ENCODE data around the gene PPIH. TPM values are rescaled to one million over a fixed set of nuclear protein-coding genes. Genes with fewer than 3 reads are reported as not detected.

The PPIH gene
- total and polyA plus RNA-seq, 2 of the 13 experiments (the other 11 are each of a cell fraction or from before 2014, with no cell fraction given) = 29.9 to 72.6 TPM

DNA sequence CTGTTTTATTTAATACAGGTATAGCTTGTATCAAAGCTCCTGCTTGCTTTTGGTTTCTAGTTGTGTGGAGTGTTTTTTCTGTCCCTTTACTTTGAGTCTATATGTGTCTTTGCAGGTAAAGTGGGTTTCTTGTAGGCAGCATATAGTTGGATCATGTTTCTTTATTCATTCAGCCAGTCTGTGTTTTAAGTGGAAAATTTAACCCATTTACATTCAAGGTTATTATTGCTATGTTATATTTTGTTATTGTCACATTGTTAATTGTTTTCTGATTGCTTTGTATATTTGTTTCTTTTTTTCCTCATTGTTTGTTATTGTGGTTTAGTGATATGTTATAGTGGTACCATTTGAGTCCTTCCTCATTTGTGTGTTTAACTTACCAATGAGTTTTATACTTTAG, 55.1 kb downstream of the PPIH start:
- no peak for FAIRE-seq
- in situ Hi-C loops (cut with HindIII; ENCODE audit: extremely low pct_ligation_motif_present, low pct_unique_long_range_greater_than_20kb) = no loop called here
- no peak for TF ChIP-seq ZFP82 (CRISPR knock-in tag; IDR thresholded peaks at IDR 0.05; ENCODE audit: borderline replicate concordance)
- no peak for TF ChIP-seq POGZ (CRISPR knock-in tag; IDR thresholded peaks at IDR 0.05)
- no peak for TF ChIP-seq PHF20 (CRISPR knock-in tag; IDR thresholded peaks at IDR 0.05)
- TF ChIP-seq ZNF180 (CRISPR knock-in tag; IDR thresholded peaks at IDR 0.05; ENCODE audit: borderline replicate concordance, low read depth) = no peak
- TF ChIP-seq, protein P1, sequence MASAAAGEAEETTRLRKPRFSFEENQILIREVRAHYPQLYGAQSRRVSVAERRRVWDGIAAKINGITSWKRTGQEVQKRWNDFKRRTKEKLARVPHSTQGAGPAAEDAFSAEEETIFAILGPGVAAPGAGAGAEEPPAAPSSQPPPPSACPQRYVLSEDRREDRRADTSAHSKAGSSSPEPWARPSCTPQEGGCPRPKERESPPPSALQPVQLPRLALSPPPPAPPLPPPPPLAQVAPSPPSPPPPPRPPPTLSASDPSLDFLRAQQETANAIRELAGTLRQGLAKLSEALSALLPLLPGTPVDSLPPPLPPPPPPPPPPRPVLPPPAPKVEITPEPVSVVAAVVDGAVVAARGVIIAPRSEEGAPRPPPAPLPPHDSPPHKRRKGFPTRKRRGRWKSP (CRISPR knock-in tag; IDR thresholded peaks at IDR 0.05) = no peak
- TF ChIP-seq, protein P2, sequence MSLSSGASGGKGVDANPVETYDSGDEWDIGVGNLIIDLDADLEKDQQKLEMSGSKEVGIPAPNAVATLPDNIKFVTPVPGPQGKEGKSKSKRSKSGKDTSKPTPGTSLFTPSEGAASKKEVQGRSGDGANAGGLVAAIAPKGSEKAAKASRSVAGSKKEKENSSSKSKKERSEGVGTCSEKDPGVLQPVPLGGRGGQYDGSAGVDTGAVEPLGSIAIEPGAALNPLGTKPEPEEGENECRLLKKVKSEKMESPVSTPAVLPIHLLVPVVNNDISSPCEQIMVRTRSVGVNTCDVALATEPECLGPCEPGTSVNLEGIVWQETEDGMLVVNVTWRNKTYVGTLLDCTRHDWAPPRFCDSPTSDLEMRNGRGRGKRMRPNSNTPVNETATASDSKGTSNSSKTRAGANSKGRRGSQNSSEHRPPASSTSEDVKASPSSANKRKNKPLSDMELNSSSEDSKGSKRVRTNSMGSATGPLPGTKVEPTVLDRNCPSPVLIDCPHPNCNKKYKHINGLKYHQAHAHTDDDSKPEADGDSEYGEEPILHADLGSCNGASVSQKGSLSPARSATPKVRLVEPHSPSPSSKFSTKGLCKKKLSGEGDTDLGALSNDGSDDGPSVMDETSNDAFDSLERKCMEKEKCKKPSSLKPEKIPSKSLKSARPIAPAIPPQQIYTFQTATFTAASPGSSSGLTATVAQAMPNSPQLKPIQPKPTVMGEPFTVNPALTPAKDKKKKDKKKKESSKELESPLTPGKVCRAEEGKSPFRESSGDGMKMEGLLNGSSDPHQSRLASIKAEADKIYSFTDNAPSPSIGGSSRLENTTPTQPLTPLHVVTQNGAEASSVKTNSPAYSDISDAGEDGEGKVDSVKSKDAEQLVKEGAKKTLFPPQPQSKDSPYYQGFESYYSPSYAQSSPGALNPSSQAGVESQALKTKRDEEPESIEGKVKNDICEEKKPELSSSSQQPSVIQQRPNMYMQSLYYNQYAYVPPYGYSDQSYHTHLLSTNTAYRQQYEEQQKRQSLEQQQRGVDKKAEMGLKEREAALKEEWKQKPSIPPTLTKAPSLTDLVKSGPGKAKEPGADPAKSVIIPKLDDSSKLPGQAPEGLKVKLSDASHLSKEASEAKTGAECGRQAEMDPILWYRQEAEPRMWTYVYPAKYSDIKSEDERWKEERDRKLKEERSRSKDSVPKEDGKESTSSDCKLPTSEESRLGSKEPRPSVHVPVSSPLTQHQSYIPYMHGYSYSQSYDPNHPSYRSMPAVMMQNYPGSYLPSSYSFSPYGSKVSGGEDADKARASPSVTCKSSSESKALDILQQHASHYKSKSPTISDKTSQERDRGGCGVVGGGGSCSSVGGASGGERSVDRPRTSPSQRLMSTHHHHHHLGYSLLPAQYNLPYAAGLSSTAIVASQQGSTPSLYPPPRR (CRISPR knock-in tag; IDR thresholded peaks at IDR 0.05; ENCODE audit: borderline replicate concordance) = no peak
- TF ChIP-seq TBP (CRISPR knock-in tag; IDR thresholded peaks at IDR 0.05) = no peak
- TF ChIP-seq, protein P3, sequence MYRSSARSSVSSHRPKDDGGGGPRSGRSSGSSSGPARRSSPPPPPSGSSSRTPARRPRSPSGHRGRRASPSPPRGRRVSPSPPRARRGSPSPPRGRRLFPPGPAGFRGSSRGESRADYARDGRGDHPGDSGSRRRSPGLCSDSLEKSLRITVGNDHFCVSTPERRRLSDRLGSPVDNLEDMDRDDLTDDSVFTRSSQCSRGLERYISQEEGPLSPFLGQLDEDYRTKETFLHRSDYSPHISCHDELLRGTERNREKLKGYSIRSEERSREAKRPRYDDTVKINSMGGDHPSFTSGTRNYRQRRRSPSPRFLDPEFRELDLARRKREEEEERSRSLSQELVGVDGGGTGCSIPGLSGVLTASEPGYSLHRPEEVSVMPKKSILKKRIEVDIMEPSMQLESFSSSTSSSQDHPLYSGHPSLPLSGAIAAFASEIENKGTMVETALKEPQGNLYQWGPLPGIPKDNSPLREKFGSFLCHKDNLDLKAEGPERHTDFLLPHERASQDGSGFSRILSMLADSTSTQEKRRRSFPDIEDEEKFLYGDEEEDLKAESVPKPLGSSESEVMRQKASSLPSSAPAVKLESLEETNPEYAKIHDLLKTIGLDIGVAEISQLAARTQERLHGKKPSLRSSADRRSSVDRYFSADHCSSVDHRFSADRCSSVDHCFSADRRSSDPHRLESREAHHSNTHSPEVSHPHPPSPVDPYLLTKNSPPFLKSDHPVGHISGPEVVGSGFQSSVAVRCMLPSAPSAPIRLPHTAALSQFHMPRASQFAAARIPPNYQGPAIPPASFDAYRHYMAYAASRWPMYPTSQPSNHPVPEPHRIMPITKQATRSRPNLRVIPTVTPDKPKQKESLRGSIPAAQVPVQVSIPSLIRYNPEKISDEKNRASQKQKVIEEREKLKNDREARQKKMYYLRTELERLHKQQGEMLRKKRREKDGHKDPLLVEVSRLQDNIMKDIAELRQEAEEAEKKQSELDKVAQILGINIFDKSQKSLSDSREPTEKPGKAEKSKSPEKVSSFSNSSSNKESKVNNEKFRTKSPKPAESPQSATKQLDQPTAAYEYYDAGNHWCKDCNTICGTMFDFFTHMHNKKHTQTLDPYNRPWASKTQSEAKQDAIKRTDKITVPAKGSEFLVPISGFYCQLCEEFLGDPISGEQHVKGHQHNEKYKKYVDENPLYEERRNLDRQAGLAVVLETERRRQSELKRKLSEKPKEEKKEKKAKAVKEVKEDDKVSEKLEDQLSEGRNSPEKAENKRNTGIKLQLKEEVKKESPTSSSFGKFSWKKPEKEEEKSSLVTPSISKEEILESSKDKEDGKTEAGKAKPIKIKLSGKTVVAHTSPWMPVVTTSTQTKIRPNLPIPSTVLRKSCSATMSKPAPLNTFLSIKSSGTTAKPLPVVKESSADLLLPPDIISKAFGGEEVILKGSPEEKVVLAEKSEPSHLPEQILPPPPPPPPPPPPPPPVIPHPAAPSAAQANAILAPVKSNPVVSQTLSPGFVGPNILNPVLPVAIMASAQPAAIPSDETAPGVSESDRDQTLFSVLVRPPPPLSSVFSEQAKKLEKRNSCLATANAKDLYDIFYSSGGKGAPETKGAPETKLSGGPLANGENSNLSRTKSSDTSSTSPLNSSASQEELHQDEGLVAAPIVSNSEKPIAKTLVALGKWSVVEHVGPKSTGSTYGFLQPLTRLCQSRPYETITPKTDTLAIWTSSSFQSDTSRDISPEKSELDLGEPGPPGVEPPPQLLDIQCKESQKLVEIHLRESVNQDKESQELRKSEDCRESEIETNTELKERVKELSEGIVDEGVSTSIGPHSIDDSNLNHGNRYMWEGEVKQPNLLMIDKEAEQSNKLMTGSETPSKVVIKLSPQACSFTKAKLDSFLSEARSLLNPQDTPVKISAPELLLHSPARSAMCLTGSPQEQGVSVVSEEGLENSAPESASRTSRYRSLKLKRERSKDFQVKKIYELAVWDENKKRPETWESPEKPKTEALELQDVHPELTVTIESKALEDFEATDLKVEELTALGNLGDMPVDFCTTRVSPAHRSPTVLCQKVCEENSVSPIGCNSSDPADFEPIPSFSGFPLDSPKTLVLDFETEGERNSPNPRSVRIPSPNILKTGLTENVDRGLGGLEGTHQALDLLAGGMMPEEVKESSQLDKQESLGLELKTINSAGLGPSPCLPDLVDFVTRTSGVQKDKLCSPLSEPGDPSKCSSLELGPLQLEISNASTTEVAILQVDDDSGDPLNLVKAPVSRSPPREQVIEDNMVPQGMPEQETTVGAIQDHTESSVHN (CRISPR knock-in tag; IDR thresholded peaks at IDR 0.05) = no peak
- TF ChIP-seq FIP1L1 (IDR thresholded peaks at IDR 0.05; ENCODE audit: borderline replicate concordance, insufficient read depth, low read depth, low read length) = no peak

More for the DNA sequence above, 55.1 kb downstream of the PPIH start:
- Histone ChIP-seq H3K4me3 (replicated peaks in 1 of 3; ENCODE audit: insufficient read depth in 1 of 3, low read depth in 2 of 3, low read length in 3 of 3) (no peak overlapping the region), H3K4me1 (ENCODE audit: insufficient read depth, low read length) (no peaks in the 10 kb centered on the region), H3K4me2 (ENCODE audit: low read depth, low read length) (no peak overlapping the region), H2AFZ (ENCODE audit: low read length) (no peak overlapping the region), H3K27me3 (ENCODE audit: control insufficient read depth in 1 of 2, insufficient read depth in 2 of 2, low read length in 2 of 2) (no peaks in the 10 kb centered on the region), H3K79me2 (ENCODE audit: insufficient read depth, low read length) (no peaks in the 10 kb centered on the region), H3K9ac (ENCODE audit: insufficient read depth, low read depth, low read length) (no peak overlapping the region), H3K27ac (ENCODE audit: extremely low read length, insufficient read depth, low read length) (no peak overlapping the region), H3K9me3 (ENCODE audit: low read length) (peaks cover 13% of the 10 kb centered on the region; the same call in 1 of the 2 replicates), H4K20me1 (ENCODE audit: insufficient read depth, low read length) (no peaks in the 10 kb centered on the region), H3K36me3 (replicated peaks in 1 of 2; ENCODE audit: control insufficient read depth in 1 of 2, insufficient read depth in 2 of 2, low read length in 2 of 2) (peaks cover 1 to 13% of the 10 kb centered on the region in 2 experiments; a peak in 1 of 5 replicates)
- no peak for ATAC-seq
- no peak for DNase-seq (ENCODE audit: low spot score)
- no TSS peak for BruUV-seq (replicated peaks)
- ChIA-PET POLR2A (interaction anchor here (0.8 to 1.2 kb wide), 3 partner anchors 27 to 54 kb away, joined by 4 to 7 read pairs (median 4); partner anchors contain the start of genes C1orf50, CLDN19, P3H1 and YBX1), CTCF (ENCODE audit: low intra/inter-chr PET ratio, low total read pairs) (no interaction called here)
- intact Hi-C loops (cut with micrococcal nuclease; ENCODE audit: unreplicated experiment) = no loop called here
